NCI-H1436 (cell line): ENCODE data around the gene DNTT.
A peak's percentile ranks its signal among the peaks of the same experiment; 100 is the strongest.

Source experiments
- DNase-seq: peaks from one replicate; lab custom pipeline; 2025; lab: John Stamatoyannopoulos, UW

DNTT gene

GRCh38 chr10:96342402-96342801 lies 38.2 kb downstream of the DNTT start:
- DNase-seq, result no peak

DNA sequence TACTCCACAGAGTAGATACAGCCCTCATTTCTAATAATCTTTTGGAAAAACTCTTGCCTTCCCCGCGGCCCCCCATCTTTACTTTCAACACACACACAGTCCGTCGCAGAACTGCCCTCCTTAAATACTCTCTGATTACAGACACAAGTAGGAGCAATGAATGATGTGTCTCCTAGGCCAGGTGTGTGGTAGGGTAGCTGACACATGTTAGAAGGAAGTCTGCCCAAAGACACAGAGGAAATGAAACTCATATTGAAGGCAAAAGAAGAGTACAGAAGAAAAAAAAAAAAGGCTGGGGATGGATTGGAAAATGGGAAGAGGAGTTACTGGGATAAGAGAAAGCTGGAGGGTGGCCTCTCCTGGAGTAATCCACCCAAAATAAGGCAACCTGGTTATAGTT lies 39.9 kb downstream of the DNTT start:
- no peak for DNase-seq

- no peak for DNase-seq
Measured at GRCh38 chr10:96345222-96345621, 41.0 kb downstream of the DNTT start.

GRCh38 chr10:96346295-96346694 lies 42.1 kb downstream of the DNTT start:
- DNase-seq, result no peak

- DNase-seq, result no peak
Measured at GRCh38 chr10:96352027-96352426, 47.8 kb downstream of the DNTT start.

GRCh38 chr10:96352582-96352981 lies 48.3 kb downstream of the DNTT start:
- no peak for DNase-seq

DNA sequence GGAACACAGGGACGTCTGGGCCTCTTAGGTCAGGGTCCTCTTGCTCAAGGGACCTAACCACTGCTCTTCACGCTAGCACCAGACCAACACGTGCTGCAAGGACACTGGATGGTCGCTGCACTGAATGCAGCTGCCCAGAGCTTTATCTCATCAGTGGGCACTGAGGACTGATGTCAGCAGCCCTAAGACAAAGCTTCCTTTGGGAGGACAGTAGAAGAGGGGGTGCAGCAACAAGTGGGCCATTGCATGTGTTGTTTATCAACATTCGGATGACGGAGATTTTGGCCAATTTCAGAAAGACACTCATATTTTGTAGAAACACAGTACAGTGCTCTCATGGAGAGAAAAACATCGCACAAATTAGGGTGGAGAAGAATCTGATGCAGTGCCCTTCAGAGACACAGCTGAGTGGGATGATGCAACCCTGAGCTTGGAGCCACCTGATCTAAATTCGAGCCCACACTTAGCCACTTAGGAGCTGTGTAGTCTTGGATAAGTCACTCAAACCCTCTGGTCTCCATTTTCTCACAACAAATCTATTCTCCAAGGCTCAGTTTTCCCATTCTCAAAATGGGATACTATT lies 52.9 kb downstream of the DNTT start:
- no peak for DNase-seq

- DNase-seq, result no peak
Measured at GRCh38 chr10:96358851-96359540, 54.8 kb downstream of the DNTT start, which contains the start of gene OPALIN. OPALIN (minus strand) TSS chr10:96359002; CDS start chr10:96358896, 106 bp downstream.

- no peak for DNase-seq
Measured at GRCh38 chr10:96359616-96360015, 55.4 kb downstream of the DNTT start.

DNA sequence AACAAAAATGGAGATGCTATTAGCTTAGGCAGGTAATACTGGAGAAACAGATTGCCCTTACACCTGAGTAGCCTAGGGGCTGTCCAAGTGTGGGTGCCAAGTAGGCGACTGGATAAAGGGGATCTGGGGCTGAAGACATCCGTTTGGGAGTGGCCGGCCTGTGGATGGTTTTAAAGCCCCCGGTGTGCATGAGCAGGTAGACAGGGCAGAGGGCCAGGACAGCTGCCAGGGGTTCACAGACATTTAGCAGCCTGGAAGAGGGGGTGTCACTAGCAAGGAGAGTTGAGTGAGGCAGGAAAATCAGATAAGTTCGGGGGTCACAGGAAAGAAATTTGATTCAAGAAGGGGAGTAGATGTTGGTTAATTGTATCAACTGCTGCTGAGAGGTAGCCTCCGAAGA lies 56.1 kb downstream of the DNTT start:
- no peak for DNase-seq

- peak; percentile 55 for DNase-seq
Measured at GRCh38 chr10:96360766-96361165, 56.5 kb downstream of the DNTT start.

- DNase-seq, result no peak
Measured at GRCh38 chr10:96365571-96365970, 61.3 kb downstream of the DNTT start.

- DNase-seq, result no peak
Measured at GRCh38 chr10:96366508-96366907, 62.3 kb downstream of the DNTT start.

- DNase-seq, result no peak
Measured at GRCh38 chr10:96367470-96367869, 63.2 kb downstream of the DNTT start.

DNA sequence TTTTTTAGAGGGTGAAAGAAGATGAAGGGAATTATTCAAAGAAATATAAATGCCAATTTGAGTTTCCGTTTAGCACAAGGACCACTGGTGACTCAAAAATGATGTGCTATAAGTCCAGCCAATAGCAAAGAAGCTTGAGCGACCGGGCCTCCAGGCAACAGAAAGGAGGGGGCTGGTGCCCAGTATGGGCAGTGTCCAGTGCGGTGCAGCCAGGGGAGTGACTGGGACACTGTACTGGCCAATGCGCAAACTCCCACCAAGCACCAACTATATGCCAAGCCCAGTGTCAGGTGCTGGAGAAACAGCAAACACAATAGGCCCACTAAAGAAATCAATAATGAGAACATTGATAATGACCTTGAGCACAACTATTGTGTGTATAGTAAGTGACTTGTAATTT lies 64.7 kb downstream of the DNTT start:
- DNase-seq, result no peak

DNA sequence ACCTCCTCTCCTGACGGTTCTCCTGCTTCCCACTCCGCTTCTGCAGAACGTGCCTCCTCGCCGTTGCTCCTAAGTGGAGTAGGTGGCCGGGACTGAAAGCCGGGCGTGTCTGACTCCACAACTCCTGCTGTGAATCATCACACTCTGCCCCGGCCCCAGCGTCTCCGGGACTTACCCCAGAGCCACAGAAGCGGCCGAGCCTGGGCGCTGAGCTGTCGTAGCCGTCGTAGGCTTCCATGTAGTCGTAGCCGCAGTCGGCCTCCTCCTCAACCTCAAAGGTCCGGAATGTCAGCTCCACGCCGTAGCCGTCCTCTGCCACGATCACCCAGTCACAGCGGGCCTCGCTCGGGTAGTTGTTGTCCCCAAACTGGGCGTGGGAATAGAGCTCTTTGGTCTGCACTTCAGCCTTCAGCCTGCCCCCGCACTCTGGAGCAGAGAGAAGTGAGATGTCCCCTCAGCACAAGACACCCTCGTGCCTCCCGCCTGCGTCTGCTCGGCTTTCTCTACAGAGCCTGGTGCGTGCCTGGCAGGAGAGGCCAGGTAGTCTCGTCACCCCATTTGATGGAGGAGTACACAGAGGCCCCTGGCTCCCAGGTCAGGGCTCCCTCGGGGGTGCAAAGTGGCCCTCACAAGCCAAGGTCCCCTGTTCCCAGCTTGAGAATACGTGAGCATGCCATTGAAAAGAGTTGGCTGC lies 65.8 kb downstream of the DNTT start:
- no peak for DNase-seq

DNA sequence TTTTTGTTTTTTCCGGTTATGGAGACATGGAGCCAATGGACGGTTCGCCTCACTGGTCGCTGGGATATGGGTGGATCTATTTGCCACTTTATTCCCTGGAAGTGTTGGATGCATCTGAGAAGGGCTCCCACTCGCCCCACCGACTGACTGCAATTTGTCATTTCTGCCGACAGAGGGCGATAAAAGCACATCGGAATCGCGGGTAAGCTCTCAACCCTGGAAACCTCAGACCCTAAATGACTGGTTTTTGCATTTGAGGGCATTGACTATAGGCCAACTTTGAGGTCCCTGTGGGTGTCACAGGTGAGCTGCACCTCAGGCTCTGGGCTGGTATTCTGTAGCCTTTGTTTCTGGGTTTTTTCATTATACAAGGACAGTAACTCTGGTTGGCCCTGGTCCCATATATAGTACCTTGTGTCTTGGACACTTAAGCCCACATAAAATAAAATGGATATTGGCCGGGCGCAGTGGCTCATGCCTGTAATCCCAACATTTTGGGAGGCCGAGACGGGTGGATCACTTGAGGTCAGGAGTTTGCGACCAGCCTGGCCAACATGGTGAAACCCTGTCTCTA lies 66.4 kb downstream of the DNTT start:
- peak; percentile 24 for DNase-seq

DNA sequence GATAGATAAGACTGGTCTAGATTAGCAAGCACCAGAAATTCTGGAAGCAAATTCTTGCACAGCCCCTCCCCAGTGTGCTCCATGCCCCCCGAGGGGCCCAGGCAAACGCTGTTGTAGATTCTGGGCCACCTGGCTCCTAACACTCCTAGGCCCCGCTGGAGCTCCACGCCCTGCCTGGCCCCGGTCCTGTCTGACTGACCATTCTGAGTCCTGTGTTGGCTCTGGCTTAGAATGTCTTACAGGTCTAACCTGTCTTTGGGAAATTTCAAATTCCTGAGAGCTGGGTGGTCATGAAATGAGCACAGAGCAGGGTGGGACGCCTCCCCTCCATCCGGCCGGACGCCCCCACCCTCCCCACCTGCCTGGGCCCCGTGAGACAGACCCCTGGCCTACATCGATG lies 67.1 kb downstream of the DNTT start:
- DNase-seq, result no peak

- no peak for DNase-seq
Measured at GRCh38 chr10:96374004-96374403, 69.8 kb downstream of the DNTT start.

DNA sequence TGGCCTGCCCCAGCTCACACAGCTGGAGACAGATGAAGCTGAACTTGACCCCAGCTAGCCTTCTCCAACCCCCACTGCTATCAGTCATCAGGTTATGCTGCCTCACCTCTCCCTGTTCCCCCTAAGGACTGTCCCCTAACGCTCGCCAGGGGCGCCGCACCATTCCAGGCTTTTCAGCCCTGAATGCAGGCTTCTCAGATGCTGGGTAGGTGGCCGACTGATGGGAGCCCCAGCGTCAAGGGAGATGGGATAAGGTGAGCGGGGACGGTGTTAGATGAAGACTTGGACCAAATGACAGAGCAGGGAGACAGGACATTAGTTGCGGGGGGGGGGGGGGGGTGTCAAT lies 70.4 kb downstream of the DNTT start:
- DNase-seq, result no peak

- peak; percentile 89 for DNase-seq
Measured at GRCh38 chr10:96374985-96375830, 71.0 kb downstream of the DNTT start.

DNA sequence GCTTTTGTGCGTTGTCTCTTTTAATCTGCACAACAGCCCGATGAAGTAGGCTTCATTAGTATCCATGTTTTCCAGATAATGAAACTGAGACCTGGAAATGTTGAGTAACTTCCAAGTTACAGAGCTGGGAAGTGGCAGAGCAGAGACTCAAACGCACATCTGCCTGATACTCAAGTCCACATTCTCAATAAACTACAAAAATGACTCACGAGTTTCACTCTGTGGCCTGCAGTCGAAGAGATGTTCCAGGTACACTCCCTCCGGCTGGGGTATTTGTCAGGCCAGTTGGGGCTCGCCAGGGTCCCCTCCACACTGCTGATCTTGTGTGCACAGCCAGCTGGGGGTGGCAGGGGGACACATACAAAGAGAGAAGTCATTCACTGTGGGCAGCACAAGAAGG lies 72.2 kb downstream of the DNTT start:
- no peak for DNase-seq
